HL-60/S4 (cell line): ENCODE measurements around the gene SBK2.
"Not testable (repeated sequence)": the region's sequence is repeated elsewhere in the genome, so short reads cannot be mapped to it uniquely, and the experiment has no call there.

Experiments used
- in situ Hi-C: fragments of 300-500 bp; cut with MboI; formaldehyde crosslinking; loops from 2 replicates; pipeline ENCODE4 v1.14.3; 2022; ENCODE audit warnings: low sequenced_read_pairs

Gene SBK2

GRCh38 chr19:55537741-55538111 lies 793 bp upstream of the SBK2 start:
- in situ Hi-C loops, result no loop called here

GRCh38 chr19:55536366-55536765 lies 567 bp downstream of the SBK2 start:
- in situ Hi-C loops, result no loop called here

GRCh38 chr19:55535965-55536350 lies 975 bp downstream of the SBK2 start:
- in situ Hi-C loops, result no loop called here

GRCh38 chr19:55535173-55535964 lies 1.6 kb downstream of the SBK2 start:
- in situ Hi-C loops, result no loop called here

- in situ Hi-C loops, result not testable (repeated sequence)
These were observed 2.7 kb downstream of the SBK2 start for GRCh38 chr19:55534280-55534679.

GRCh38 chr19:55530996-55531395 lies 5.9 kb downstream of the SBK2 start:
- in situ Hi-C loops, result no loop called here

GRCh38 chr19:55529636-55530234 lies 7.2 kb downstream of the SBK2 start:
- in situ Hi-C loops, result no loop called here

GRCh38 chr19:55528030-55528803 lies 8.7 kb downstream of the SBK2 start:
- in situ Hi-C loops, result no loop called here

GRCh38 chr19:55527197-55528029 lies 9.5 kb downstream of the SBK2 start:
- in situ Hi-C loops, result no loop called here

- in situ Hi-C loops, result no loop called here
These were observed 10.4 kb downstream of the SBK2 start for GRCh38 chr19:55526216-55527196.

GRCh38 chr19:55525289-55526101 lies 11.4 kb downstream of the SBK2 start:
- in situ Hi-C loops, result no loop called here

- in situ Hi-C loops, result no loop called here
These were observed 16.1 kb downstream of the SBK2 start for GRCh38 chr19:55520691-55521292.

- in situ Hi-C loops, result loop anchor here (5.0 kb wide), 1 partner anchor 108 kb away; no protein-coding TSS in a partner anchor
These were observed 17.3 kb downstream of the SBK2 start for GRCh38 chr19:55519451-55520311.

GRCh38 chr19:55516878-55517620 lies 19.9 kb downstream of the SBK2 start:
- in situ Hi-C loops, result loop anchor here (5.0 kb wide), 1 partner anchor 110 kb away; no protein-coding TSS in a partner anchor

GRCh38 chr19:55508120-55508519 lies 28.8 kb downstream of the SBK2 start:
- in situ Hi-C loops, result loop anchor here (10.0 kb wide), 1 partner anchor 373 kb away; no protein-coding TSS in a partner anchor

- in situ Hi-C loops, result loop anchor here (10.0 kb wide), 1 partner anchor 370 kb away; no protein-coding TSS in a partner anchor
These were observed 32.0 kb downstream of the SBK2 start for GRCh38 chr19:55504981-55505380.

GRCh38 chr19:55504252-55504603 lies 32.7 kb downstream of the SBK2 start:
- in situ Hi-C loops, result loop anchor here (10.0 kb wide), 1 partner anchor 369 kb away; no protein-coding TSS in a partner anchor
